Neuronal stem cell (in vitro differentiated cells): ENCODE data around the gene PPP1R14B.

ENCODE experiments used
- DNase-seq: peaks from one replicate; pipeline ENCODE4 v3.0.0-alpha.2; 2013; ENCODE audit warnings: low spot score
- H2AFZ ChIP-seq: one replicate; pipeline ENCODE4 v1.6.1; 2013; ENCODE audit warnings: mild to moderate bottlenecking, low read length, inconsistent platforms
- H2AK5ac ChIP-seq: 2 replicates; pipeline ENCODE4 v1.6.1; 2013; ENCODE audit warnings: low read depth, mild to moderate bottlenecking, inconsistent platforms, low read length, moderate library complexity, mixed read lengths
- H2BK120ac ChIP-seq: 2 replicates; pipeline ENCODE4 v1.6.1; 2013; ENCODE audit warnings: low read depth, mild to moderate bottlenecking, inconsistent platforms, low read length, moderate library complexity, mixed read lengths
- H2BK12ac ChIP-seq: one replicate; pipeline ENCODE4 v1.6.1; 2013; ENCODE audit warnings: low read length, inconsistent platforms
- H2BK15ac ChIP-seq: 2 replicates; pipeline ENCODE4 v1.6.1; 2013; ENCODE audit warnings: mild to moderate bottlenecking, low read length, inconsistent platforms, mixed read lengths
- H2BK5ac ChIP-seq: one replicate; pipeline ENCODE4 v1.6.1; 2013; ENCODE audit warnings: inconsistent platforms, mild to moderate bottlenecking, low read length, moderate library complexity
- H3K14ac ChIP-seq: one replicate; pipeline ENCODE4 v1.6.1; 2013; ENCODE audit warnings: low read length, inconsistent platforms
- H3K18ac ChIP-seq: 2 replicates; pipeline ENCODE4 v1.6.1; 2013; ENCODE audit warnings: low read length, inconsistent platforms
- H3K23ac ChIP-seq: 2 replicates; pipeline ENCODE4 v1.6.1; 2013; ENCODE audit warnings: low read depth, mild to moderate bottlenecking, mixed read lengths, low read length, inconsistent platforms; ENCODE audit not compliant: poor library complexity
- H3K27ac ChIP-seq: replicated peaks from 3 replicates; pipeline ENCODE4 v1.5.1; 2013; ENCODE audit warnings: low read length, inconsistent platforms
- H3K27me3 ChIP-seq, 3 experiments: 2 replicates each; pipeline ENCODE4 v1.6.1; 2013; ENCODE audit warnings: low read length in 3 of 3, mild to moderate bottlenecking in 2 of 3, inconsistent platforms in 1 of 3, low read depth in 1 of 3, mixed read lengths in 1 of 3, moderate library complexity in 1 of 3; ENCODE audit not compliant: control insufficient read depth in 3 of 3, insufficient read depth in 3 of 3
- H3K36me3 ChIP-seq, 2 donors: replicated peaks in 1 of 2; 2 replicates each; pipeline ENCODE4 v1.6.1; 2013; ENCODE audit warnings: low read length in 2 of 2; ENCODE audit not compliant: control insufficient read depth in 2 of 2, insufficient read depth in 2 of 2
- H3K4ac ChIP-seq: 2 replicates; pipeline ENCODE4 v1.6.1; 2013; ENCODE audit warnings: inconsistent platforms, mild to moderate bottlenecking, low read length, moderate library complexity
- H3K4me1 ChIP-seq, 2 donors: 1 replicate in 1 of 2; 2 replicates in 1 of 2; pipeline ENCODE4 v1.6.1; 2013; ENCODE audit warnings: low read length in 2 of 2, low read depth in 1 of 2; ENCODE audit not compliant: control insufficient read depth in 2 of 2, insufficient read depth in 1 of 2
- H3K4me2 ChIP-seq: one replicate; pipeline ENCODE4 v1.6.1; 2013; ENCODE audit warnings: mild to moderate bottlenecking, low read length, inconsistent platforms; ENCODE audit not compliant: insufficient read depth, poor library complexity, severe bottlenecking
- H3K4me3 ChIP-seq, 2 donors: 2 replicates each; pipeline ENCODE4 v1.5.1; 2013; ENCODE audit warnings: low read length in 2 of 2, mild to moderate bottlenecking in 2 of 2, inconsistent platforms in 1 of 2, moderate library complexity in 1 of 2
- H3K79me1 ChIP-seq: one replicate; pipeline ENCODE4 v1.6.1; 2013; ENCODE audit warnings: low read depth, mild to moderate bottlenecking, inconsistent platforms, low read length, moderate library complexity
- H3K9ac ChIP-seq: one replicate; pipeline ENCODE4 v1.6.1; 2013; ENCODE audit warnings: mild to moderate bottlenecking, low read depth, low read length, inconsistent platforms; ENCODE audit not compliant: poor library complexity
- H3K9me3 ChIP-seq, 2 donors: replicated peaks in 1 of 2; 2 replicates each; pipeline versions ENCODE3 to v1.6.1; 2013; ENCODE audit warnings: low read length in 2 of 2, mild to moderate bottlenecking in 2 of 2, inconsistent platforms in 1 of 2, low read depth in 1 of 2, mixed read lengths in 1 of 2, moderate library complexity in 1 of 2; ENCODE audit not compliant: control insufficient read depth in 2 of 2, insufficient read depth in 1 of 2
- H4K8ac ChIP-seq: one replicate; pipeline ENCODE4 v1.6.1; 2013; ENCODE audit warnings: low read depth, mild to moderate bottlenecking, inconsistent platforms, low read length, moderate library complexity
- H4K91ac ChIP-seq: one replicate; pipeline ENCODE4 v1.6.1; 2013; ENCODE audit warnings: low read length, low read depth, mild to moderate bottlenecking, inconsistent platforms; ENCODE audit not compliant: poor library complexity
- WGBS, 2 donors: extraction: QIAGEN DNeasy Blood & Tissue Kit; methylation state at CpG; one replicate each; pipeline ENCODE4 v1.1.7; 2013; ENCODE audit warnings: missing lambda C conversion rate in 2 of 2, mixed read lengths in 1 of 2; ENCODE audit not compliant: insufficient read length in 2 of 2, insufficient replicate concordance in 1 of 2; ENCODE audit errors: extremely low coverage in 2 of 2; 5-methylcytosine and 5-hydroxymethylcytosine counted together

The PPP1R14B gene

DNA sequence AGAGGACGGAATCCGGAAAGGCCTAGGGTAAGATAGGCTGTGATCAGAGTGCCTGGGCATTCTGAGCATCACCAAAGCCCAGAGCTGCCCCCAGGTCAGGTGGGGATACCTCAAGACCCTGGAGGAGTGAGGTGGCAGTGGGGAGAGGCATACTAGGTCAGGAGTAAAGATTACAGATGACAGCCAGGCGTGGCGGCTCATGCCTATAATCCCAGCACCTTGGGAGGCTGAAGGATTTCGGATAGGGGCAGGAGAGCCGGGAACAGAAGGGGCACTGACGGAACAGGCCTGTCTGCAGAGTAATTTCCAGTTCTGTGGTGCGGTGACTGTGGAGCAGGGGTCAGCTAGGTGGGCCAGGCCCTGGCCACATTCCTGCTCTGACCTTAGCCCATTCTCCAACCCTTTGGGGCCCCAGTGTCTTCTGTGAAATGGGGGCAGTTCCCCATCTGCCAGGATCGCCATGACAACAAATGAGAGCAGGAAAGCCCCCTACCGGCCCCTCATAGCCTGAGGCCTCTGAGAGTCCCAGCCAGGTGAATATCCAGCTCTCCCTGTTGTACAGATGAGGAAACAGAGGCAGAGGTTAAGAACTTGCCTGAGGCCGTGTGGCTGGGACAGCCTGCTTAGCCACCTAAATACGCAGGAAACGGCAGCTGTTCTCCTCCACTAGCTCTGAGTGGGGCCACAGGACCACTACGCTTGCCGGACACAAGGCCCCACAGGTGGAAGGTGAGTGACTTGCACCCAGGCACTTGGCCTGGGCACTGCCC lies 28.5 kb upstream of the PPP1R14B start:
- no peak overlapping the region for H2BK15ac ChIP-seq
- peak overlapping the region; percentile 34 for H3K23ac ChIP-seq
- no peak overlapping the region for H2AK5ac ChIP-seq
- H3K36me3 ChIP-seq: peaks cover 5 to 39% of the 10 kb centered on the region in 2 donors
- H3K79me1 ChIP-seq: peaks cover 2% of the 10 kb centered on the region
- H4K91ac ChIP-seq: no peak overlapping the region
- no peaks in the 10 kb centered on the region for H3K27me3 ChIP-seq
- no peaks in the 10 kb centered on the region for H3K9me3 ChIP-seq
- H3K9ac ChIP-seq: peak overlapping the region; percentile 64
- H2BK5ac ChIP-seq: no peak overlapping the region
- DNase-seq: no peak
- H3K4me2 ChIP-seq: no peak overlapping the region
- no peak overlapping the region for H3K4ac ChIP-seq
- H2AFZ ChIP-seq: no peak overlapping the region
- H3K27ac ChIP-seq: no peak overlapping the region
- H3K4me1 ChIP-seq: peaks cover 4 to 19% of the 10 kb centered on the region in 2 donors
- H2BK12ac ChIP-seq: no peak overlapping the region
- no peak overlapping the region for H3K18ac ChIP-seq
- no CpG with 5 or more reads among the region's 15 CpGs for WGBS, 2 donors
- no peak overlapping the region for H3K4me3 ChIP-seq
- H4K8ac ChIP-seq: no peak overlapping the region
- H2BK120ac ChIP-seq: no peak overlapping the region
- no peak overlapping the region for H3K14ac ChIP-seq

DNA sequence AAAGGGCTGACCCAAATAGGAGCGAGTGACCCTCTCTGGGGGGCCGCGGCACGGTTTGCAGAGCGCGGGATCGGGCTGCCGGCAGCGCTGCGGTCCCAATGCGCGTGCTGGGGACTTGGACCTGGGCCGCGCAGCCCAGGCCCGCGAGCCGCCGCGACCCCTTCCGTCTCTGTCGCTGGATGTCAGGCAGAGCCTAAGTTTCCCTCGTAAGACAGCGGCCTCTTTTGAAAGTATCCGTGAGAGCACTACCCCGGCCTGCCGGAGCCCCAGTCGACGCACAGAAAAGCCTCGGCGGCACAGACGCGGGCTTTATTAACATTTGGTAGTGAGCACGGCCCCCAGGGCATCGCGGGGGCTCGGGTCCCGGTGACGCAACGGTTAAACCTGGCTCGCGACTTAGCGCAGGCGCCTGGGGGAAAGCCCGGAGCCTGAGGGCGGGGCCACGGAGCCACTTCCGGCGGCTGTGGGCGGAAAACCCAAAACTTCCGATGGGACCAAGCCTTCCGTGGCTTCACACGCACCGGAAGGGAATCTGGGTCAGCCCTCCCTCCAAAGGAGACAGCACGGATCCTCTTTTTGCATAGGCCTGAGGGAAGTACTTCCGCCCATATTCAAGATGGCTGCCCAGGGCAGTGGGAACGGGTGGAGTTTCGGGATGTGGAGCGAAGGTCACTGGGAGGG lies 22.9 kb upstream of the PPP1R14B start:
- H3K14ac ChIP-seq: peak overlapping the region; percentile 94
- H2BK5ac ChIP-seq: peak overlapping the region; percentile 82
- peaks cover 14 to 26% of the 10 kb centered on the region in 2 donors for H3K36me3 ChIP-seq
- H3K27ac ChIP-seq: peak overlapping the region; percentile 96
- H2BK12ac ChIP-seq: no peak overlapping the region
- no peak overlapping the region for H4K8ac ChIP-seq
- H3K27me3 ChIP-seq: no peaks in the 10 kb centered on the region
- no CpG with 5 or more reads among the region's 58 CpGs for WGBS, 2 donors
- H3K79me1 ChIP-seq: peaks cover 5% of the 10 kb centered on the region
- H2AK5ac ChIP-seq: peak overlapping the region; percentile 96
- H3K18ac ChIP-seq: peak overlapping the region; percentile 96
- H2BK15ac ChIP-seq: peak overlapping the region; percentile 92
- H3K4ac ChIP-seq: peak overlapping the region; percentile 84
- peaks cover 9 to 19% of the 10 kb centered on the region in 2 donors for H3K4me1 ChIP-seq
- H3K4me3 ChIP-seq: peak overlapping the region; percentile 84 to 88
- no peak overlapping the region for H4K91ac ChIP-seq
- DNase-seq: peak; percentile 99
- H3K23ac ChIP-seq: peak overlapping the region; percentile 100
- peak overlapping the region; percentile 17 for H2BK120ac ChIP-seq
- peak overlapping the region; percentile 96 for H3K9ac ChIP-seq
- H3K4me2 ChIP-seq: peak overlapping the region; percentile 98
- peak overlapping the region; percentile 94 for H2AFZ ChIP-seq
- no peaks in the 10 kb centered on the region for H3K9me3 ChIP-seq

DNA sequence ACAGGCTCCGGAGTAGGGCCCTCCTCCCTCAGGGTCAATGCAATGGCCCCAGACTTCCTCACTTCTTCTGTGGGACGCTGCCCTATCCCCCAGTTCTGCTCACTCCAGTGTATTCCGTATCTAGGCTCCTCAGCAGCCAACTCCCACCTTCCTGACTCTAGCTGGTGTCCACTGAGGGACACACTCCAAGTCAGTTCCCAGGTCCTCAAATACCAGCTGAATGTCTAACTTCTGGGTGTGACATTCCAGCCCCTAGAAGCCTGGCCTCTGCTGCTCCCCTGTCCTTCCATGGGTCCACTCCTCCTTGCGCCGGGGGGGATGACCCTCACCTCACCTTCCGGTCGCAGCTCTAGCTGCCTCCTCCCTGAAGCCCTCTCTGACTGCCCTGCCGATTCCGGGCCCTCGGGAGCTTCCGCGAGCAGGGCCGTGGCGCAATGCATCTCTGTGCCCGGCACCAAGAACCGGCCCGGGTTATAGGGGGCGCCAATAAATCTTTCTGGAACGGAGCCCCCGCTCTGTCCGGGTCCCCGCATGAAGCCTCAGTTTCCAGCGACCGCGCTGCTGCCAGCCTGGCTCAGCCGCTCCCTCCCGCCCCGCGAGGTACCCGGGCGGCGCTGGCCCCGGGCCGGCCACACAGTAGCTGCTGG lies 22.3 kb upstream of the PPP1R14B start:
- Histone ChIP-seq H3K9ac (peak overlapping the region; percentile 96), H3K27me3 (no peaks in the 10 kb centered on the region), H3K36me3 (peaks cover 15 to 32% of the 10 kb centered on the region in 2 donors), H3K4me3 (peak overlapping the region; percentile 63 to 86), H2AK5ac (peak overlapping the region; percentile 96), H4K91ac (no peak overlapping the region), H3K4ac (peak overlapping the region; percentile 84), H2BK15ac (peak overlapping the region; percentile 92), H3K27ac (peak overlapping the region; percentile 96), H2BK120ac (peak overlapping the region; percentile 17), H3K79me1 (peaks cover 4% of the 10 kb centered on the region), H3K9me3 (no peaks in the 10 kb centered on the region), H2AFZ (peak overlapping the region; percentile 94), H3K4me1 (peaks cover 9 to 19% of the 10 kb centered on the region in 2 donors), H3K4me2 (peak overlapping the region; percentile 98), H2BK5ac (peak overlapping the region; percentile 82), H3K18ac (peak overlapping the region; percentile 96), H4K8ac (no peak overlapping the region), H3K23ac (peak overlapping the region; percentile 100), H2BK12ac (no peak overlapping the region), H3K14ac (peak overlapping the region; percentile 94)
- WGBS, 2 donors: no CpG with 5 or more reads among the region's 34 CpGs
- DNase-seq: no peak
